ENCODE data around the gene CLEC4C. TPM values are rescaled to one million over a fixed set of nuclear protein-coding genes. Genes with fewer than 3 reads are reported as not detected.

Gene CLEC4C
- total RNA-seq, 4 donors from 2014 or later, result not detected

GRCh38 chr12:7694556-7695236, 52.5 kb downstream of the CLEC4C start:
- intact Hi-C loops (cut with DNase I; ENCODE audit: low total_unique reads) (no loop called here), in situ Hi-C loops (cut with MboI; ENCODE audit: low pct_ligation_motif_present in 1 of 4, low pct_unique_long_range_greater_than_20kb in 1 of 4, low sequenced_read_pairs in 3 of 4) (no loop called here)
- TF ChIP-seq POLR2A (IDR thresholded peaks at IDR 0.05), result no peak
- TF ChIP-seq EP300 (IDR thresholded peaks at IDR 0.05; ENCODE audit: low read depth), result no peak
- TF ChIP-seq CTCF (IDR thresholded peaks at IDR 0.05), result no peak
- TF ChIP-seq POLR2AphosphoS5 (IDR thresholded peaks at IDR 0.05), result no peak
- Histone ChIP-seq H3K9me3 (no peaks in the 10 kb centered on the region), H3K27ac (no peak overlapping the region), H3K4me1 (no peaks in the 10 kb centered on the region), H3K36me3 (no peaks in the 10 kb centered on the region), H3K27me3 (no peaks in the 10 kb centered on the region), H3K4me3 (no peak overlapping the region)
- 61 to 64% methylated on average over 3 of the region's 3 CpGs for WGBS, 2 donors (ENCODE audit: low coverage in 1 of 2)
- DNase-seq, result no peak

- intact Hi-C loops (cut with DNase I; ENCODE audit: low total_unique reads), result no loop called here
- Histone ChIP-seq H3K4me3 (no peak overlapping the region), H3K27ac (no peak overlapping the region), H3K4me1 (no peaks in the 10 kb centered on the region), H3K9me3 (no peaks in the 10 kb centered on the region), H3K36me3 (no peaks in the 10 kb centered on the region), H3K27me3 (no peaks in the 10 kb centered on the region)
- in situ Hi-C loops (cut with MboI; ENCODE audit: low pct_ligation_motif_present in 1 of 4, low pct_unique_long_range_greater_than_20kb in 1 of 4, low sequenced_read_pairs in 3 of 4), result no loop called here
- no peak for DNase-seq
- WGBS, 2 donors (ENCODE audit: low coverage in 1 of 2), result 78 to 81% methylated on average over 6 of the region's 6 CpGs
- TF ChIP-seq POLR2AphosphoS5 (IDR thresholded peaks at IDR 0.05) (no peak), CTCF (IDR thresholded peaks at IDR 0.05) (no peak), EP300 (IDR thresholded peaks at IDR 0.05; ENCODE audit: low read depth) (no peak), POLR2A (IDR thresholded peaks at IDR 0.05) (no peak)
These were observed 53.4 kb downstream of the CLEC4C start for GRCh38 chr12:7693793-7694192.

- no peaks in the 10 kb centered on the region for H3K27me3 ChIP-seq
- DNase-seq, result no peak
- 56% methylated on average over 2 of the region's 2 CpGs for WGBS, 2 donors (ENCODE audit: low coverage in 1 of 2)
- no peak overlapping the region for H3K27ac ChIP-seq
- in situ Hi-C loops (cut with MboI; ENCODE audit: low pct_ligation_motif_present in 1 of 4, low pct_unique_long_range_greater_than_20kb in 1 of 4, low sequenced_read_pairs in 3 of 4), result no loop called here
- H3K36me3 ChIP-seq, result no peaks in the 10 kb centered on the region
- no peak overlapping the region for H3K4me3 ChIP-seq
- intact Hi-C loops (cut with DNase I; ENCODE audit: low total_unique reads), result no loop called here
- no peaks in the 10 kb centered on the region for H3K4me1 ChIP-seq
- no peaks in the 10 kb centered on the region for H3K9me3 ChIP-seq
- no peak for TF ChIP-seq POLR2A (IDR thresholded peaks at IDR 0.05)
- TF ChIP-seq EP300 (IDR thresholded peaks at IDR 0.05; ENCODE audit: low read depth), result no peak
- no peak for TF ChIP-seq CTCF (IDR thresholded peaks at IDR 0.05)
- TF ChIP-seq POLR2AphosphoS5 (IDR thresholded peaks at IDR 0.05), result no peak
These were observed 65.6 kb downstream of the CLEC4C start for GRCh38 chr12:7681535-7681934.

Small RNA genes lying within 50 kb of the gene (small RNA-seq; reads per million reads assigned to genes)
- 0 reads per million in 4 donors for gene RF00019

Other genes with a start within 250 kb of the CLEC4C start
- 10 to 100 TPM; 14.9 to 80.3 (median 43.8) TPM for gene CD163, start 243.6 kb downstream of the CLEC4C start, total RNA-seq
- gene APOBEC1, start 81.5 kb downstream of the CLEC4C start, total RNA-seq, result 1 to 10 TPM in 2 of 4 donors, not detected in 2; 5.7 to 8.3 TPM
- gene GDF3, start 51.6 kb downstream of the CLEC4C start, total RNA-seq, result not detected
- gene DPPA3, start 35.9 kb downstream of the CLEC4C start, total RNA-seq, result not detected
- gene NANOGNB, start 17.8 kb upstream of the CLEC4C start, total RNA-seq, result not detected
- under 1 TPM in 2 of 4 donors, not detected in 2; 0.16 to 0.41 TPM for gene NANOG, start 42.0 kb upstream of the CLEC4C start, total RNA-seq
- gene SLC2A14, start 125.5 kb upstream of the CLEC4C start, total RNA-seq, result under 1 TPM in 2 of 4 donors, not detected in 2; 0.48 to 0.96 TPM
- 10 to 100 TPM in 1 of 4 donors, 1 to 10 TPM in 2, under 1 TPM in 1; 0.80 to 10.2 (median 8.1) TPM for gene SLC2A3, start 188.8 kb upstream of the CLEC4C start, total RNA-seq

Measured in transverse colon (tissue), 4 donors.